CD4-positive, CD25-positive, alpha-beta regulatory T cell (primary cell): ENCODE results near the gene HS1BP3. TPM values are rescaled to one million over a fixed set of nuclear protein-coding genes. Genes with fewer than 3 reads are reported as not detected.
A peak's percentile ranks its signal among the peaks of the same experiment; 100 is the strongest.

Experiments used
- ATAC-seq, 2 donors: fragments of 150-1000 bp; cut with Tn5 transposase; one replicate each; pipeline ENCODE4 v1.10.0; 2021; ENCODE audit warnings: low read depth in 2 of 2, moderate number of reproducible peaks in 2 of 2, moderate library complexity in 1 of 2
- DNase-seq, 3 donors: peaks; one replicate each; pipeline versions ENCODE4 v3.0.0 to v3.0.0-alpha.2; 2012 to 2022; ENCODE audit warnings: mixed read lengths in 1 of 3
- H3K27ac ChIP-seq: one replicate; pipeline ENCODE4 v1.7.0; 2013; ENCODE audit warnings: mild to moderate bottlenecking, low read length; ENCODE audit not compliant: insufficient read depth, poor library complexity, severe bottlenecking
- H3K27me3 ChIP-seq: one replicate; pipeline ENCODE4 v1.7.0; 2013; ENCODE audit warnings: low read length; ENCODE audit not compliant: control insufficient read depth, insufficient read depth
- H3K36me3 ChIP-seq: one replicate; pipeline ENCODE4 v1.7.0; 2013; ENCODE audit warnings: mild to moderate bottlenecking, low read length, moderate library complexity; ENCODE audit not compliant: control insufficient read depth, insufficient read depth
- H3K4me1 ChIP-seq: 2 replicates; pipeline ENCODE4 v1.7.0; 2013; ENCODE audit warnings: mild to moderate bottlenecking, low read length; ENCODE audit not compliant: insufficient read depth, control insufficient read depth, poor library complexity, severe bottlenecking
- H3K4me3 ChIP-seq: one replicate; pipeline ENCODE4 v1.7.0; 2013; ENCODE audit warnings: low read depth, mild to moderate bottlenecking, low read length, moderate library complexity
- H3K9me3 ChIP-seq, 2 experiments: 1 replicate in 1 of 2; 2 replicates in 1 of 2; pipeline ENCODE4 v1.7.0; 2013; ENCODE audit warnings: low read length in 2 of 2, mild to moderate bottlenecking in 1 of 2, moderate library complexity in 1 of 2; ENCODE audit not compliant: control insufficient read depth in 2 of 2
- H3K27ac Mint-ChIP-seq, 3 donors: one replicate each; pipeline ENCODE4 v1.8.0; 2020 to 2022; ENCODE audit warnings: mild to moderate bottlenecking in 3 of 3, mixed read lengths in 3 of 3, moderate library complexity in 2 of 3
- H3K27me3 Mint-ChIP-seq: one replicate; pipeline ENCODE4 v1.8.0; 2022; ENCODE audit warnings: mild to moderate bottlenecking, mixed read lengths
- H3K36me3 Mint-ChIP-seq: one replicate; pipeline ENCODE4 v1.8.0; 2020; ENCODE audit warnings: mixed read lengths
- H3K4me1 Mint-ChIP-seq, 4 donors: one replicate each; pipeline ENCODE4 v1.8.0; 2020 to 2022; ENCODE audit warnings: mixed read lengths in 4 of 4, mild to moderate bottlenecking in 1 of 4
- H3K4me3 Mint-ChIP-seq, 4 donors: one replicate each; pipeline ENCODE4 v1.8.0; 2020 to 2022; ENCODE audit warnings: mild to moderate bottlenecking in 4 of 4, mixed read lengths in 4 of 4, moderate library complexity in 3 of 4
- H3K9me3 Mint-ChIP-seq, 7 donors: one replicate each; pipeline ENCODE4 v1.8.0; 2020 to 2022; ENCODE audit warnings: mixed read lengths in 7 of 7, mild to moderate bottlenecking in 3 of 7, moderate library complexity in 2 of 7
- polyA plus RNA-seq, 4 donors: library from polyadenylated mRNA; unstranded; fragments of 300-500 nt; fragmentation: Illumina TruSeq; gene quantifications; one replicate each; pipeline ENCODE4 v1.2.3, GENCODE V29; 2021
- total RNA-seq: library from RNA; stranded (reverse); gene quantifications from one replicate; pipeline ENCODE4 v1.2.3, GENCODE V29; 2022

HS1BP3 gene
- total and polyA plus RNA-seq, 5 donors from 2014 or later: 13.6 to 22.5 (median 20.5) TPM

- Mint-ChIP-seq H3K4me3 (no peak overlapping the region), H3K27me3 (no peaks in the 10 kb centered on the region), H3K36me3 (peaks cover 27% of the 10 kb centered on the region), H3K27ac (no peak overlapping the region), H3K9me3 (no peaks in the 10 kb centered on the region), H3K4me1 (no peaks in the 10 kb centered on the region)
- Histone ChIP-seq H3K4me3 (no peak overlapping the region), H3K9me3 (no peaks in the 10 kb centered on the region), H3K27ac (no peak overlapping the region), H3K36me3 (peaks cover 26% of the 10 kb centered on the region), H3K27me3 (no peaks in the 10 kb centered on the region), H3K4me1 (no peaks in the 10 kb centered on the region)
- no peak for ATAC-seq
- no peak for DNase-seq
Measured at GRCh38 chr2:20626698-20627513, 24.0 kb downstream of the HS1BP3 start.

- Histone ChIP-seq H3K36me3 (peaks cover 31% of the 10 kb centered on the region), H3K27me3 (no peaks in the 10 kb centered on the region), H3K27ac (no peak overlapping the region), H3K4me3 (no peak overlapping the region), H3K4me1 (no peaks in the 10 kb centered on the region), H3K9me3 (no peaks in the 10 kb centered on the region)
- no peaks in the 10 kb centered on the region for H3K4me1 Mint-ChIP-seq
- H3K27ac Mint-ChIP-seq: no peak overlapping the region
- no peaks in the 10 kb centered on the region for H3K9me3 Mint-ChIP-seq
- ATAC-seq (no peak), DNase-seq (no peak)
- H3K4me3 Mint-ChIP-seq: no peak overlapping the region
- peaks cover 23% of the 10 kb centered on the region for H3K36me3 Mint-ChIP-seq
- no peaks in the 10 kb centered on the region for H3K27me3 Mint-ChIP-seq
Measured at GRCh38 chr2:20626392-20626697, 24.6 kb downstream of the HS1BP3 start.

GRCh38 chr2:20625491-20626391 lies 25.2 kb downstream of the HS1BP3 start:
- H3K9me3 ChIP-seq: no peaks in the 10 kb centered on the region
- ATAC-seq: no peak
- Mint-ChIP-seq H3K27me3 (no peaks in the 10 kb centered on the region), H3K9me3 (no peaks in the 10 kb centered on the region), H3K4me1 (no peaks in the 10 kb centered on the region), H3K4me3 (no peak overlapping the region), H3K27ac (peak overlapping the region in 1 of 3 donors; percentile 55), H3K36me3 (peaks cover 25% of the 10 kb centered on the region)
- peaks cover 37% of the 10 kb centered on the region for H3K36me3 ChIP-seq
- DNase-seq: no peak
- H3K27me3 ChIP-seq: no peaks in the 10 kb centered on the region
- H3K4me1 ChIP-seq: no peaks in the 10 kb centered on the region
- no peak overlapping the region for H3K27ac ChIP-seq
- no peak overlapping the region for H3K4me3 ChIP-seq

- no peaks in the 10 kb centered on the region for H3K4me1 Mint-ChIP-seq
- DNase-seq (no peak), ATAC-seq (no peak)
- peaks cover 30% of the 10 kb centered on the region for H3K36me3 Mint-ChIP-seq
- H3K9me3 ChIP-seq: no peaks in the 10 kb centered on the region
- H3K27me3 ChIP-seq: no peaks in the 10 kb centered on the region
- no peak overlapping the region for H3K4me3 ChIP-seq
- H3K4me1 ChIP-seq: no peaks in the 10 kb centered on the region
- H3K36me3 ChIP-seq: peaks cover 41% of the 10 kb centered on the region
- H3K27ac Mint-ChIP-seq: peak overlapping the region in 1 of 3 donors; percentile 56
- no peak overlapping the region for H3K4me3 Mint-ChIP-seq
- H3K27ac ChIP-seq: no peak overlapping the region
- no peaks in the 10 kb centered on the region for H3K27me3 Mint-ChIP-seq
- no peaks in the 10 kb centered on the region for H3K9me3 Mint-ChIP-seq
Measured at GRCh38 chr2:20624884-20625485, 25.9 kb downstream of the HS1BP3 start.

GRCh38 chr2:20624156-20624883 lies 26.6 kb downstream of the HS1BP3 start:
- Mint-ChIP-seq H3K27me3 (no peaks in the 10 kb centered on the region), H3K9me3 (no peaks in the 10 kb centered on the region), H3K36me3 (peaks cover 36% of the 10 kb centered on the region), H3K4me3 (no peak overlapping the region), H3K4me1 (no peaks in the 10 kb centered on the region), H3K27ac (peak overlapping the region in 1 of 3 donors; percentile 56)
- no peak overlapping the region for H3K27ac ChIP-seq
- no peaks in the 10 kb centered on the region for H3K27me3 ChIP-seq
- peaks cover 44% of the 10 kb centered on the region for H3K36me3 ChIP-seq
- ATAC-seq: no peak
- no peak for DNase-seq
- no peak overlapping the region for H3K4me3 ChIP-seq
- H3K9me3 ChIP-seq: no peaks in the 10 kb centered on the region
- no peaks in the 10 kb centered on the region for H3K4me1 ChIP-seq

- no peak for ATAC-seq
Measured at GRCh38 chr2:20623741-20624155, 27.1 kb downstream of the HS1BP3 start.

GRCh38 chr2:20623241-20623640 lies 27.7 kb downstream of the HS1BP3 start:
- Mint-ChIP-seq H3K9me3 (no peaks in the 10 kb centered on the region), H3K27me3 (no peaks in the 10 kb centered on the region), H3K4me3 (no peak overlapping the region), H3K27ac (no peak overlapping the region), H3K4me1 (no peaks in the 10 kb centered on the region), H3K36me3 (peaks cover 31% of the 10 kb centered on the region)
- H3K9me3 ChIP-seq: no peaks in the 10 kb centered on the region
- peaks cover 42% of the 10 kb centered on the region for H3K36me3 ChIP-seq
- ATAC-seq (no peak), DNase-seq (no peak)
- H3K27me3 ChIP-seq: no peaks in the 10 kb centered on the region
- no peak overlapping the region for H3K27ac ChIP-seq
- H3K4me1 ChIP-seq: no peaks in the 10 kb centered on the region
- no peak overlapping the region for H3K4me3 ChIP-seq

More at GRCh38 chr2:20623741-20624155, 27.1 kb downstream of the HS1BP3 start:
- Mint-ChIP-seq H3K27me3 (no peaks in the 10 kb centered on the region), H3K9me3 (no peaks in the 10 kb centered on the region), H3K4me1 (no peaks in the 10 kb centered on the region), H3K4me3 (no peak overlapping the region), H3K36me3 (peaks cover 35% of the 10 kb centered on the region), H3K27ac (no peak overlapping the region)
- Histone ChIP-seq H3K9me3 (no peaks in the 10 kb centered on the region), H3K27me3 (no peaks in the 10 kb centered on the region), H3K36me3 (peaks cover 44% of the 10 kb centered on the region), H3K27ac (no peak overlapping the region), H3K4me3 (no peak overlapping the region), H3K4me1 (no peaks in the 10 kb centered on the region)
- DNase-seq: no peak
